ES-I3 (cell line): ENCODE data around the gene LRRC41.

Source experiments
- H3K36me3 ChIP-seq: 2 replicates; pipeline ENCODE4 v1.6.1; 2013; ENCODE audit warnings: mild to moderate bottlenecking, low read length, control low read depth, moderate library complexity; ENCODE audit not compliant: insufficient read depth
- H3K4me1 ChIP-seq: 2 replicates; pipeline ENCODE4 v1.6.1; 2013; ENCODE audit warnings: mild to moderate bottlenecking, control low read depth, low read length; ENCODE audit not compliant: insufficient read depth
- H3K9ac ChIP-seq: 2 replicates; pipeline ENCODE4 v1.6.1; 2013; ENCODE audit warnings: low read depth, mild to moderate bottlenecking, low read length, moderate library complexity
- H3K9me3 ChIP-seq: 2 replicates; pipeline ENCODE4 v1.6.1; 2013; ENCODE audit warnings: mild to moderate bottlenecking, low read length, moderate library complexity; ENCODE audit not compliant: control insufficient read depth, insufficient read depth

Gene LRRC41

GRCh38 chr1:46306159-46306530 lies 2.7 kb upstream of the LRRC41 start:
- H3K9me3 ChIP-seq = no peaks in the 10 kb centered on the region
- H3K4me1 ChIP-seq = peaks cover 32% of the 10 kb centered on the region
- peaks cover 7% of the 10 kb centered on the region for H3K36me3 ChIP-seq
- H3K9ac ChIP-seq = peak overlapping the region; percentile 90; the same call in 1 of the 2 replicates

DNA sequence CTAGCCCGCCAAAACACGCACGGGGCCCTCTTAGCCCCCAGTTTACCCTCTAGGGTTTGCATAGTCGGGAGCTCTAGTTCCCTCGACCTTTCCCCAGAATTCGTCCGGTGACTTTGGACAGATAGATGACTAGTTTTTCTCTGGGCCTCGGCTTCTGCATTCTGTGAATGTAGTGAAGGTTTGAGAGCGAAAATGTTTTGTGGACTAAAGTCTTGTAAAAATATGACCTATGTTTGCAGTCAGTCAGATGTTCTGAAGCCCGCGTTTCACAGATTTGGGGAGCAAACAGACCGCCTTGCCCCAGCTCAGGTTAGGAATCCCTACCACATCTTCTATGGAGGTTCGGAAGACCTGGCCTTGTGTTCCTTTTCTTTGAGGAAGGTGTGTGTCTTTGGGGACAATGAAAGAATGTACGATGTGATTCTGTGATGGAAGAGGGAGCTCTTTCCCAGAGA lies 483 bp upstream of the LRRC41 start:
- peaks cover 31% of the 10 kb centered on the region for H3K4me1 ChIP-seq
- peak overlapping the region; percentile 90 for H3K9ac ChIP-seq
- H3K9me3 ChIP-seq = no peaks in the 10 kb centered on the region
- H3K36me3 ChIP-seq = no peaks in the 10 kb centered on the region

- Histone ChIP-seq H3K4me1 (peaks cover 31% of the 10 kb centered on the region), H3K9ac (peak overlapping the region; percentile 90), H3K9me3 (no peaks in the 10 kb centered on the region), H3K36me3 (peaks cover under 1% of the 10 kb centered on the region; the same call in 1 of the 2 replicates)
Measured at GRCh38 chr1:46302641-46303037, 777 bp downstream of the LRRC41 start.

DNA sequence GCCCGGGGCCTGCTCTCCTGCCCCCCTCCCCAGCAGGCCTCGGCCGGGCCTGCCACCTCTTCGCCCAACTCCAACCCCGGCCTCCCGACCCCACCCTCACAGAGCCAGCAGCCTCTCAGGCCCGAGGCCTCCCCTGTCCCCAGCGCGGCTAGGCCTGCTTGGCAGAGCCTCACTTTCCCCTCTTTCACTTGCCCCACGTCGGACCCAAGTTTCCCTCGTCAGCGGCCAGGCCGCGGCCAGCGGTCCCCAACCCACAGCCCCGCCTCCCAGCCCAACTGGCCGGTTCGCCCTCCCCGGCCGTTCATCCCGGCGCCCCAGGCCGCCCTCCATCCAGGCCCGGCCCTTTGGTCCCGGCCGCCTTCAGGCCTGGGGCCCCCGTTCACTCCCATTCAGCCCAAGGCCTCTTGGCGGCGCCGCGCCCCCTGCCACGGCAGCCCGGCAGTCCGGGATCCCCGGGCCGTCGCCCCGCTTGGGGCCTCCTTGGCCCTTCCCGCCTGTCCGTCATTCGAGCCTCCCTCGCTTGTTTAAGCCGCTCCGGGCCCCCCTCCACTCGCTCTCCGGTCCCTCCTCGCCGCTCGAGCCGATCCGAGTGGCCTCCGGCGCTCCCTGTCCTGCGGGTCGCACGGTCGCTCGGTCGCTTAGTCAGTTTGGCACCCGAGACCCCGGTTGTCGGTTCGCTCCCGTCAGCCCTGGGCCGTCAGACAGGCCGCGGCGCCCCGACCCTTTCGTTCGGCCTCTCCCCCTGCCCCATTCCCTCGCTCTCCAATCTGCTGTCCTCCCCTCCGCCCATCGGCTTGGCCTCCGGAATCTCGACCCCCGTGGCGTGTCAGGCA lies 1.4 kb downstream of the LRRC41 start:
- Histone ChIP-seq H3K9ac (peak overlapping the region; percentile 90), H3K4me1 (peaks cover 25% of the 10 kb centered on the region), H3K36me3 (peaks cover 7% of the 10 kb centered on the region; the same call in 1 of the 2 replicates), H3K9me3 (no peaks in the 10 kb centered on the region)

DNA sequence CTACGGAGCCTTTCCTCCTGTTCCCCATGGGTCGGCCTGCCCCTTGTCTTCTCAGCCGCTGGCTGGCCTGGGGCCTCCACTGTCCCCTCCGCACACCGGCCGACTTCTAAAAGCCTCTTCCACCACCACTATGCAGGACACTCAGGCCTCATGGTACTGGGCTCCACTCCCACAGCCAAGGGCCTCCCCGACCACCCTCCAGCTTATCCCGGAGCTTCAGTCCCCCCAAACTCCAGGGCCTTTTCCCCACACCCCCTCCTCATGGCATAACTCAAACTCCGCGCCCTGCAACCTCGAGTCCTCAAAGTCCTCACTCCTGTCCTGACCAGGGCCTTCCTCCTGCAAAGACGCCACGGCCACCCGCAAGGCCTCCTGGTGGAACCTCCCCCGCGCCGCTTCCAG lies 2.0 kb downstream of the LRRC41 start:
- no peaks in the 10 kb centered on the region for H3K9me3 ChIP-seq
- H3K4me1 ChIP-seq = peaks cover 23% of the 10 kb centered on the region
- H3K9ac ChIP-seq = peak overlapping the region; percentile 90
- H3K36me3 ChIP-seq = peaks cover 12% of the 10 kb centered on the region; the same call in 1 of the 2 replicates

- Histone ChIP-seq H3K9me3 (no peaks in the 10 kb centered on the region), H3K9ac (peak overlapping the region; percentile 90), H3K36me3 (peaks cover 12% of the 10 kb centered on the region), H3K4me1 (peaks cover 23% of the 10 kb centered on the region)
Measured at GRCh38 chr1:46300673-46301405, 2.6 kb downstream of the LRRC41 start.

- Histone ChIP-seq H3K9ac (no peak overlapping the region), H3K4me1 (peaks cover 23% of the 10 kb centered on the region), H3K9me3 (no peaks in the 10 kb centered on the region), H3K36me3 (peaks cover 16% of the 10 kb centered on the region)
Measured at GRCh38 chr1:46298387-46298786, 5.0 kb downstream of the LRRC41 start.

GRCh38 chr1:46295306-46295705 lies 8.1 kb downstream of the LRRC41 start:
- H3K36me3 ChIP-seq = peaks cover 16% of the 10 kb centered on the region

GRCh38 chr1:46289976-46290375 lies 13.4 kb downstream of the LRRC41 start:
- no peak overlapping the region for H3K9ac ChIP-seq
- no peaks in the 10 kb centered on the region for H3K9me3 ChIP-seq
- H3K36me3 ChIP-seq = peaks cover 8% of the 10 kb centered on the region; the same call in 1 of the 2 replicates
- H3K4me1 ChIP-seq = peaks cover 6% of the 10 kb centered on the region; the same call in 1 of the 2 replicates

More at GRCh38 chr1:46295306-46295705, 8.1 kb downstream of the LRRC41 start:
- H3K9me3 ChIP-seq = no peaks in the 10 kb centered on the region
- no peak overlapping the region for H3K9ac ChIP-seq
- H3K4me1 ChIP-seq = peaks cover 16% of the 10 kb centered on the region

- Histone ChIP-seq H3K9ac (no peak overlapping the region), H3K4me1 (peaks cover 10% of the 10 kb centered on the region; the same call in 1 of the 2 replicates), H3K9me3 (no peaks in the 10 kb centered on the region), H3K36me3 (peaks cover 12% of the 10 kb centered on the region; the same call in 1 of the 2 replicates)
Measured at GRCh38 chr1:46289134-46289494, 14.3 kb downstream of the LRRC41 start.

DNA sequence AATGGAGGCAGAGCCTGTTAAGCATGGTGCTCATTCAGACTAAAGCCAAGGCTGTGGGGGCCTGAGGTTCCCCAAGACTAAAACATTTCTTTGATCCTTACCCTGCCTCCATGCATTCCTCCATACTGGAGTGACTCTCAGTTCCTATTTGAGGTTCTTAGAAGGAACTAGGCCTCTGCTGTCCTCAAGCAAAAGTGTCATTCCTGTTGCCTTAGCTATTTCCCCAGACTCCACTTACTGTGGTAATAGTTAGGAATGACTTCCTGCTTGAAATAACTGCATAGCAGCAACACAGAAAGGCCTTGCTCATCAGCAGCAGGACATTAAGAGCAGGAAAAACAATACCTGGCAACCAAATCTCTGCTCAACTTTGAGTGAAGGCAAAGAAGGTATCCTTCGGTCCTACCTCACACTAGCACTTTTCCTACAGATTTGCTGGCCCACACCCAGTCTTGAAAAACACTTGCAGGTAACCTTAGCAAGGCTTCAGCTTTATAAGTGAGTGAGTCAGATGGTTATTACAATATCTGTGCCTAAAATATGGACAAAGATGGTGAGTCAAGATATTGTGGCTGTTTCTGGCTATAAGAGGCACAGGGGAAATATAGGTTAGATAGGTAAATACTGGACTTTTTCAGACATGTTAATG lies 14.8 kb downstream of the LRRC41 start:
- Histone ChIP-seq H3K4me1 (peaks cover 10% of the 10 kb centered on the region; the same call in 1 of the 2 replicates), H3K36me3 (peaks cover 12% of the 10 kb centered on the region; the same call in 1 of the 2 replicates), H3K9ac (no peak overlapping the region)

GRCh38 chr1:46285730-46286477 lies 17.5 kb downstream of the LRRC41 start:
- Histone ChIP-seq H3K36me3 (peaks cover 23% of the 10 kb centered on the region), H3K4me1 (peaks cover 10% of the 10 kb centered on the region; the same call in 1 of the 2 replicates), H3K9ac (no peak overlapping the region)

More for the DNA sequence above, 14.8 kb downstream of the LRRC41 start:
- H3K9me3 ChIP-seq = no peaks in the 10 kb centered on the region

DNA sequence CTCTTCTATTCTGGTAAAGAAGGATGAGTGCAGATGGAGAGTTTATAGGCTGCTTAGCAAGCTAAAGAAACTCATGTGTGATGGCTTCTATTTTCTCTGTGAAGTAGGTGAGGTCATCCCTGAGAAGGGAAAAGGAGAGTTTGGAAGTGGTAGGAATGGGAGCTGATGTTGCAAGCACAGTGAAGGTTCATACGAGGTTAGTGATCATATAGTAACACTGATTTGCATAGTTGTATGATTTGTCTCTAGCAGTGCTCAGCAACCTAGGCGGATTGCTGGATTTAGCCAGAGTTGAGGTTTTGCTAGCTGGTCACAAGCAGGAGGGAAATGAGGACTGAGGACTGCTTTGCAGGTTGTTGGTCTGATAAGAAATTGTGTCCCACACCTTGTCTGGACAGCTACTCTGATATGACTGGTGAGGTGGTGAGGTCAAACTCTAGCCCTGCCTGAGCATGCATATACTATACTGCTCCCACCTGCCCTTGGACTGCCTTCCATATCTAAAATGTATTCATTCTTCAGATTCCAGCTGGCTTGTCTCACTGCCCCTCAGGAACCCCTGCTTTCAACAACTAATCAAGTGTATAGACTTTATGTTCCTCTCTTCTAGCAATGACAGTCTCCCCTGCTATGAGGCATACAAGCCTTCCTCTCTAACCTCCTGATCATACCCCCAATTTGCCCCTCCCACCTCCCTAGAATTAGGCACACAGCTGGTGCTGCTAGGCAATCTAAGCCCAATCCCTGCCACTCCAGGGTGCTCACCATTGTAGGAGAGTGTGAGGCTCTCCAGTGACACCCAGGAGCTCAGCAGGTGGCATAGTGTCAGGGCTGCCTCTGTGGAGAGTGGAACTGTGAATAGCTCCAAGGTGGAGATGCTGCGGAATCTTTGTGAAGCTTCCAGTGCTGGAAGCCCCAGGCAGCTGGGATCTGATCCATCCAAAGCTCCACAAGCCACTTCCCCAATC lies 18.5 kb downstream of the LRRC41 start:
- no peaks in the 10 kb centered on the region for H3K9me3 ChIP-seq
- H3K9ac ChIP-seq = no peak overlapping the region
- H3K36me3 ChIP-seq = peaks cover 32% of the 10 kb centered on the region
- peaks cover 10% of the 10 kb centered on the region; the same call in 1 of the 2 replicates for H3K4me1 ChIP-seq

More at GRCh38 chr1:46285730-46286477, 17.5 kb downstream of the LRRC41 start:
- no peaks in the 10 kb centered on the region for H3K9me3 ChIP-seq
